ENCODE results near the gene PARM1.
"Not testable (repeated sequence)": the region's sequence is repeated elsewhere in the genome, so short reads cannot be mapped to it uniquely, and the experiment has no call there.

Gene PARM1

DNA sequence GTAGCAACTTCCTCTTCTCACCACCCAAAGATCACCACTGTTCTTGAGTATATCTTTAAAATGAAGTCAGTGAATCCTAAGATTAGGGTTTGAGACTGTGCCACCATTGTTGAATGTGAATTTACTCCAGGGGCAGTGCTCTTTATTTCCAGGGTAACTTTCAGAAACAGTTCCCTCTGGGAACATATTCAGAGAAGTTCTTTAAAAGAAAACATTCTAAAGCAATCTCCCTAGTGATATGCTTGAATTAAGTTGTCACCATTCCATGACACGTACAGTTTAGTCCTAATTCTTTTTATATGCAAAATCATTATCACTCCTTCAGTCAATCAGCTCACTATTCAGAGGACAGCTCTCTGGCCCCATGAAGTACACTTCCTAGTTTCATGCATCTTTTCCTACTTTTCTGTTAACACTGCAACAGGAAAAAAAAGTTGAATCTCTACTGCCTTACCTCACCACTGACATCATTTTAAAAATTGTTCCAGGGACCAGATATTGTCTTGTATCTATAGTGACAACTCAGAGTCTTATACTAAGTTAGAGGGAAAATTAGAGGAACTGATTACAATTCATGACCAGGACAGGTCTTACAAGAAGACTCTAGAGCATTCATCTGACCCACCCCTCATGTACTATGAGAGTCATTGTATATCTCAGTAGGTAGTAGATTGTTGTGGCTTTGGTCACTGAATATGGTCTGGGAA is 49.8 kb downstream of the PARM1 start:
- H3K9me2 ChIP-seq (replicated peaks; ENCODE audit: insufficient read depth, low read length), result no peaks in the 10 kb centered on the region
- H3K27me3 ChIP-seq (ENCODE audit: low read length), result no peaks in the 10 kb centered on the region
- no peaks in the 10 kb centered on the region; the same call in 1 of the 2 replicates for H3K79me2 ChIP-seq (ENCODE audit: insufficient read depth, low read length)
- no peaks in the 10 kb centered on the region for H3F3A ChIP-seq (ENCODE audit: insufficient read depth)
- H3K9ac ChIP-seq (ENCODE audit: low read length), result no peak overlapping the region
- H3K4me3 ChIP-seq (ENCODE audit: insufficient read depth, low read length, poor library complexity, severe bottlenecking), result no peak overlapping the region
- no peak overlapping the region for H3K27ac ChIP-seq (ENCODE audit: low read depth, low read length)
- H3K9me3 ChIP-seq (ENCODE audit: insufficient read depth, low read length), result no peaks in the 10 kb centered on the region
- H3K36me3 ChIP-seq (ENCODE audit: low read length), result no peaks in the 10 kb centered on the region
- H2AFZ ChIP-seq (ENCODE audit: low read depth, low read length, severe bottlenecking), result no peak overlapping the region
- H4K20me1 ChIP-seq (ENCODE audit: low read depth, low read length), result no peaks in the 10 kb centered on the region
- no peak overlapping the region for H3K4me2 ChIP-seq (ENCODE audit: low read depth, low read length, poor library complexity, severe bottlenecking)
- TF ChIP-seq, protein P1, sequence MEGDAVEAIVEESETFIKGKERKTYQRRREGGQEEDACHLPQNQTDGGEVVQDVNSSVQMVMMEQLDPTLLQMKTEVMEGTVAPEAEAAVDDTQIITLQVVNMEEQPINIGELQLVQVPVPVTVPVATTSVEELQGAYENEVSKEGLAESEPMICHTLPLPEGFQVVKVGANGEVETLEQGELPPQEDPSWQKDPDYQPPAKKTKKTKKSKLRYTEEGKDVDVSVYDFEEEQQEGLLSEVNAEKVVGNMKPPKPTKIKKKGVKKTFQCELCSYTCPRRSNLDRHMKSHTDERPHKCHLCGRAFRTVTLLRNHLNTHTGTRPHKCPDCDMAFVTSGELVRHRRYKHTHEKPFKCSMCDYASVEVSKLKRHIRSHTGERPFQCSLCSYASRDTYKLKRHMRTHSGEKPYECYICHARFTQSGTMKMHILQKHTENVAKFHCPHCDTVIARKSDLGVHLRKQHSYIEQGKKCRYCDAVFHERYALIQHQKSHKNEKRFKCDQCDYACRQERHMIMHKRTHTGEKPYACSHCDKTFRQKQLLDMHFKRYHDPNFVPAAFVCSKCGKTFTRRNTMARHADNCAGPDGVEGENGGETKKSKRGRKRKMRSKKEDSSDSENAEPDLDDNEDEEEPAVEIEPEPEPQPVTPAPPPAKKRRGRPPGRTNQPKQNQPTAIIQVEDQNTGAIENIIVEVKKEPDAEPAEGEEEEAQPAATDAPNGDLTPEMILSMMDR (IDR thresholded peaks at IDR 0.05; ENCODE audit: insufficient read depth, low read length, poor library complexity, severe bottlenecking), result no peak
- TF ChIP-seq EZH2phosphoT487 (conservative IDR thresholded peaks at IDR 0.05; ENCODE audit: low read length), result no peak

DNA sequence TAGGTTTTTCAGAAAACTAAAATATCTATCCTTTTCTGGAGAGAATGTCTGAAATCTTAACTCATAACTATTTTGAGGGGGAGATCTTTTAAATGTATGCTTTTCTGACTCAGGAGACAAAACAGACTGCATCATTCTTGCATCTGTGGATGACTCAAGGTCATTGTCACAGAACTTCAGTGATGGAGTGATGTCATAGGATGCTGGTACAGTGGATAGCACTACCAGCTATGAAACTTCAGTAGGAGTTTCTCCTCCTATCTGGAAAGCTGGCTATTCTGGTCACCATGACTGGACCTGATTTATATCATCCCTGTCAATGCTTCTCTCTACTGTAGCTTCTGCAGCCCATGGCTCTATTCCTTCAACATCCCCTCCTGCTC is 50.3 kb downstream of the PARM1 start:
- no peaks in the 10 kb centered on the region for H3K9me3 ChIP-seq (ENCODE audit: insufficient read depth, low read length)
- H3K27ac ChIP-seq (ENCODE audit: low read depth, low read length), result no peak overlapping the region
- H3K27me3 ChIP-seq (ENCODE audit: low read length), result no peaks in the 10 kb centered on the region
- TF ChIP-seq, protein P1 (IDR thresholded peaks at IDR 0.05; ENCODE audit: insufficient read depth, low read length, poor library complexity, severe bottlenecking), result no peak
- TF ChIP-seq EZH2phosphoT487 (conservative IDR thresholded peaks at IDR 0.05; ENCODE audit: low read length), result no peak
- no peaks in the 10 kb centered on the region for H4K20me1 ChIP-seq (ENCODE audit: low read depth, low read length)
- no peaks in the 10 kb centered on the region for H3K36me3 ChIP-seq (ENCODE audit: low read length)
- no peaks in the 10 kb centered on the region for H3F3A ChIP-seq (ENCODE audit: insufficient read depth)
- no peak overlapping the region for H3K4me3 ChIP-seq (ENCODE audit: insufficient read depth, low read length, poor library complexity, severe bottlenecking)
- no peak overlapping the region for H3K9ac ChIP-seq (ENCODE audit: low read length)
- no peaks in the 10 kb centered on the region; the same call in 1 of the 2 replicates for H3K79me2 ChIP-seq (ENCODE audit: insufficient read depth, low read length)
- no peak overlapping the region for H2AFZ ChIP-seq (ENCODE audit: low read depth, low read length, severe bottlenecking)
- H3K4me2 ChIP-seq (ENCODE audit: low read depth, low read length, poor library complexity, severe bottlenecking), result no peak overlapping the region
- no peaks in the 10 kb centered on the region for H3K9me2 ChIP-seq (replicated peaks; ENCODE audit: insufficient read depth, low read length)

DNA sequence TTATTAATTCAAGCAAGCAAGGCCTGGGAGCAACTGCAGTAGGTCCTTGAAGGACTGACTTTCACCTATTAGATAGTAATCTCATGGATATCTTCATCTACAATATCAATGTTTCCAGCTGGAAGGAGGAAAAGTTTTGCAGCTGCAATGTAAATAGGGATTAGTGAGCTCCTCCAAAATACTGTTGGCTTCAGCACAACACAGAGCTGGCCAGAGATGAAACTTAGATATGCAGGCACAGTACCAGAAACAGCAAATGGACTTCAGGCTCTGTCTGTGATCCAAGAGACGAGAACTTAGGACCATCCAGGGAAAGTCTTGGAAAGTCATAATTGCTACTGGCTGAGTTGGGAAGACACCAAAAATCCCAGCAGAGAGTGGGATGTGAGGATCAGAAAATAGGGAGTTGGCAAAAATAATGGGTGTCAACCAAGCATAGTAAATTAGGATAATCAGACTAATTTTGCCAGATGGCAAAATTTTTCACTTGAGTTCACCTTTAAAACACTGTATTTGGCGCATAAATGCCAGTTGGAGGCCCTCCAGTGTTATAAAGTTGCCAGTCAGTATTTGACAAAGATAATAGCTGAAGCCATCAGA is 57.5 kb downstream of the PARM1 start:
- no peak overlapping the region for H3K4me3 ChIP-seq (ENCODE audit: insufficient read depth, low read length, poor library complexity, severe bottlenecking)
- H3F3A ChIP-seq (ENCODE audit: insufficient read depth), result no peaks in the 10 kb centered on the region
- no peak overlapping the region for H3K4me2 ChIP-seq (ENCODE audit: low read depth, low read length, poor library complexity, severe bottlenecking)
- H3K9me2 ChIP-seq (replicated peaks; ENCODE audit: insufficient read depth, low read length), result no peaks in the 10 kb centered on the region
- peaks cover 5% of the 10 kb centered on the region; the same call in 1 of the 2 replicates for H3K36me3 ChIP-seq (ENCODE audit: low read length)
- H3K9ac ChIP-seq (ENCODE audit: low read length), result no peak overlapping the region
- H2AFZ ChIP-seq (ENCODE audit: low read depth, low read length, severe bottlenecking), result no peak overlapping the region
- H3K27me3 ChIP-seq (ENCODE audit: low read length), result no peaks in the 10 kb centered on the region
- no peak for TF ChIP-seq EZH2phosphoT487 (conservative IDR thresholded peaks at IDR 0.05; ENCODE audit: low read length)
- TF ChIP-seq, protein P1 (IDR thresholded peaks at IDR 0.05; ENCODE audit: insufficient read depth, low read length, poor library complexity, severe bottlenecking), result no peak
- H3K27ac ChIP-seq (ENCODE audit: low read depth, low read length), result no peak overlapping the region
- no peaks in the 10 kb centered on the region; the same call in 1 of the 2 replicates for H3K79me2 ChIP-seq (ENCODE audit: insufficient read depth, low read length)
- H4K20me1 ChIP-seq (ENCODE audit: low read depth, low read length), result no peaks in the 10 kb centered on the region
- H3K9me3 ChIP-seq (ENCODE audit: insufficient read depth, low read length), result no peaks in the 10 kb centered on the region

DNA sequence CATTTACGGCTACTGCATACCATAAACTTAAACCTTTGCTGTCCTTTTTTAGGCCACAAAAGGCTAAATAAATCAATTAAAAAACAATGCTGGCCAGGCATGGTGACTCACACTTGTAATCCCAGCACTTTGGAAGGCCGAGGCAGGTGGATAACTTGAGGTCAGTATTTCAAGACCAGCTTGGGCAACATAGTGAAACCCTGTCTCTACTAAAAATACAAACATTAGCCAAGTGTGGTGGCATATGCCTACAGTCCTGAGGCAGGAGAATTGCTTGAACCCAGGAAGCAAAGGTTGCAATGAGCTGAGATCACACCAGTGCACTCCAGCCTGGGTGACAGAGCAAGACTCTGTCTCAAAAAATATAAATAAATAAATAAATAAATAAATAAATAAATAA is 61.5 kb downstream of the PARM1 start:
- not testable (repeated sequence) for H3K9me3 ChIP-seq (ENCODE audit: insufficient read depth, low read length); H3K4me3 ChIP-seq (ENCODE audit: insufficient read depth, low read length, poor library complexity, severe bottlenecking); H3K27me3 ChIP-seq (ENCODE audit: low read length); H3K9ac ChIP-seq (ENCODE audit: low read length); H3K79me2 ChIP-seq (ENCODE audit: insufficient read depth, low read length); H3K9me2 ChIP-seq (replicated peaks; ENCODE audit: insufficient read depth, low read length); H3K36me3 ChIP-seq (ENCODE audit: low read length); H3K4me2 ChIP-seq (ENCODE audit: low read depth, low read length, poor library complexity, severe bottlenecking); H4K20me1 ChIP-seq (ENCODE audit: low read depth, low read length); H3F3A ChIP-seq (ENCODE audit: insufficient read depth); H3K27ac ChIP-seq (ENCODE audit: low read depth, low read length); H2AFZ ChIP-seq (ENCODE audit: low read depth, low read length, severe bottlenecking)

Measured in SU-DHL-6 (cell line).